ENCODE results near the gene OR4S2. TPM values are rescaled to one million over a fixed set of nuclear protein-coding genes. Genes with fewer than 3 reads are reported as not detected.

OR4S2 gene
- total and polyA plus RNA-seq, 2 donors (not counting 3 experiments of a cell fraction or from before 2014, with no cell fraction given): not detected

GRCh38 chr11:55658031-55658573, 10.0 kb downstream of the OR4S2 start:
- no peak for FAIRE-seq
- ChIA-PET POLR2A (no interaction called here), CTCF (no interaction called here)
- H4K20me1 ChIP-seq (replicated peaks; ENCODE audit: control insufficient read depth, extremely low read depth, insufficient read depth, low read length): no peaks in the 10 kb centered on the region
- no peak for DNase-seq (ENCODE audit: low read depth, low spot score)
- H3K9me1 ChIP-seq (replicated peaks; ENCODE audit: control insufficient read depth, extremely low read depth, insufficient read depth, low read length): no peaks in the 10 kb centered on the region
- no TSS peak for BruUV-seq (replicated peaks)
- H3K4me1 ChIP-seq (ENCODE audit: control insufficient read depth, extremely low read depth, insufficient read depth, low read length): no peaks in the 10 kb centered on the region
- no peaks in the 10 kb centered on the region for H3K27me3 ChIP-seq (ENCODE audit: control insufficient read depth in 2 of 2, insufficient read depth in 2 of 2, low read length in 2 of 2)
- peaks cover 6% of the 10 kb centered on the region for H3K9me3 ChIP-seq (replicated peaks; ENCODE audit: control insufficient read depth, insufficient read depth, low read length)
- H2AFZ ChIP-seq (ENCODE audit: low read depth, low read length): no peak overlapping the region
- H3K79me2 ChIP-seq (ENCODE audit: control insufficient read depth, insufficient read depth, low read length): no peaks in the 10 kb centered on the region
- H3K9ac ChIP-seq (replicated peaks; ENCODE audit: extremely low read depth, insufficient read depth, low read length): no peak overlapping the region
- intact Hi-C loops (cut with micrococcal nuclease): no loop called here
- H3K27ac ChIP-seq (ENCODE audit: insufficient read depth, low read depth, low read length): no peak overlapping the region
- no peaks in the 10 kb centered on the region for H3K36me3 ChIP-seq (ENCODE audit: control insufficient read depth in 2 of 2, extremely low read depth in 1 of 2, insufficient read depth in 2 of 2, low read length in 2 of 2)
- H3K4me2 ChIP-seq (ENCODE audit: insufficient read depth, low read length): no peak overlapping the region
- TF ChIP-seq EZH2 (IDR thresholded peaks at IDR 0.05; ENCODE audit: borderline replicate concordance, low read depth, low read length, severe bottlenecking): no peak
- dilution Hi-C loops (cut with MboI; ENCODE audit: extremely low pct_ligation_motif_present, low sequenced_read_pairs): no loop called here
- no peak overlapping the region for H3K4me3 ChIP-seq (replicated peaks in 1 of 3; ENCODE audit: insufficient read depth in 1 of 3, low read depth in 1 of 3, low read length in 3 of 3)

- dilution Hi-C loops (cut with MboI; ENCODE audit: extremely low pct_ligation_motif_present, low sequenced_read_pairs) (no loop called here), intact Hi-C loops (cut with micrococcal nuclease) (no loop called here)
- no peaks in the 10 kb centered on the region for H3K79me2 ChIP-seq (ENCODE audit: control insufficient read depth, insufficient read depth, low read length)
- POLR2A ChIA-PET: no interaction called here
- peaks cover 6% of the 10 kb centered on the region for H3K9me3 ChIP-seq (replicated peaks; ENCODE audit: control insufficient read depth, insufficient read depth, low read length)
- no peak overlapping the region for H3K27ac ChIP-seq (ENCODE audit: insufficient read depth, low read depth, low read length)
- H3K27me3 ChIP-seq (ENCODE audit: control insufficient read depth in 2 of 2, insufficient read depth in 2 of 2, low read length in 2 of 2): no peaks in the 10 kb centered on the region
- no peak for FAIRE-seq
- H3K4me3 ChIP-seq (replicated peaks in 1 of 3; ENCODE audit: insufficient read depth in 1 of 3, low read depth in 1 of 3, low read length in 3 of 3): no peak overlapping the region
- H3K36me3 ChIP-seq (ENCODE audit: control insufficient read depth in 2 of 2, extremely low read depth in 1 of 2, insufficient read depth in 2 of 2, low read length in 2 of 2): no peaks in the 10 kb centered on the region
- no peak overlapping the region for H3K4me2 ChIP-seq (ENCODE audit: insufficient read depth, low read length)
- H2AFZ ChIP-seq (ENCODE audit: low read depth, low read length): no peak overlapping the region
- BruUV-seq (replicated peaks): no TSS peak
- CTCF ChIA-PET: no interaction called here
- no peak overlapping the region for H3K9ac ChIP-seq (replicated peaks; ENCODE audit: extremely low read depth, insufficient read depth, low read length)
- H3K4me1 ChIP-seq (ENCODE audit: control insufficient read depth, extremely low read depth, insufficient read depth, low read length): no peaks in the 10 kb centered on the region
- DNase-seq (ENCODE audit: low read depth, low spot score): no peak
- no peaks in the 10 kb centered on the region for H3K9me1 ChIP-seq (replicated peaks; ENCODE audit: control insufficient read depth, extremely low read depth, insufficient read depth, low read length)
- TF ChIP-seq POLR2A (IDR thresholded peaks at IDR 0.05; ENCODE audit: low read depth, low read length): no peak
- no peaks in the 10 kb centered on the region for H4K20me1 ChIP-seq (replicated peaks; ENCODE audit: control insufficient read depth, extremely low read depth, insufficient read depth, low read length)
Measured at GRCh38 chr11:55658608-55659007, 10.5 kb downstream of the OR4S2 start.

Measured in endothelial cell of umbilical vein (primary cell).